ENCODE data around the gene WDPCP. TPM values are rescaled to one million over a fixed set of nuclear protein-coding genes. Genes with fewer than 3 reads are reported as not detected.

The WDPCP gene
- total and polyA plus RNA-seq, 2 of the 13 experiments (the other 11 are each of a cell fraction or from before 2014, with no cell fraction given) = 2.9 to 5.2 TPM

- TF ChIP-seq NFAT5 (CRISPR knock-in tag; IDR thresholded peaks at IDR 0.05) (no peak), FOXA3 (CRISPR knock-in tag; IDR thresholded peaks at IDR 0.05) (peak; percentile 96), ZNF335 (CRISPR knock-in tag; IDR thresholded peaks at IDR 0.05) (no peak), ZFY (CRISPR knock-in tag; IDR thresholded peaks at IDR 0.05) (no peak), ZNF614 (CRISPR knock-in tag; IDR thresholded peaks at IDR 0.05; ENCODE audit: borderline replicate concordance) (0 out of 2 replicates have a peak, but pooled peaks have one; percentile 44), ZFP90 (CRISPR knock-in tag; IDR thresholded peaks at IDR 0.05; ENCODE audit: borderline replicate concordance) (no peak), HNF4G (IDR thresholded peaks at IDR 0.05; ENCODE audit: borderline replicate concordance, low read depth, low read length) (no peak), HNF4G (CRISPR knock-in tag; IDR thresholded peaks at IDR 0.05; ENCODE audit: borderline replicate concordance, low read depth) (no peak), PTBP1 (IDR thresholded peaks at IDR 0.05; ENCODE audit: low read depth, low read length, poor library complexity, severe bottlenecking) (no peak), ZFP36L2 (CRISPR knock-in tag; IDR thresholded peaks at IDR 0.05) (no peak), DNMT3B (CRISPR knock-in tag; conservative IDR thresholded peaks at IDR 0.05) (no peak), ZNF766 (CRISPR knock-in tag; IDR thresholded peaks at IDR 0.05; ENCODE audit: borderline replicate concordance) (no peak), ATF7 (IDR thresholded peaks at IDR 0.05) (no peak), ATF7 (CRISPR knock-in tag; IDR thresholded peaks at IDR 0.05) (no peak), RFX3 (CRISPR knock-in tag; IDR thresholded peaks at IDR 0.05) (peak; percentile 29; the same call in 1 of the 2 replicates), POLR2A (IDR thresholded peaks at IDR 0.05; ENCODE audit: insufficient read depth in 1 of 2, low read depth in 2 of 2, low read length in 2 of 2) (no peak), GFI1 (CRISPR knock-in tag; IDR thresholded peaks at IDR 0.05; ENCODE audit: borderline replicate concordance) (no peak), ISX (CRISPR knock-in tag; conservative IDR thresholded peaks at IDR 0.05) (no peak), ZBTB1 (CRISPR knock-in tag; IDR thresholded peaks at IDR 0.05; ENCODE audit: borderline replicate concordance) (no peak), ZBTB7B (CRISPR knock-in tag; IDR thresholded peaks at IDR 0.05) (no peak), ZNF33A (CRISPR knock-in tag; IDR thresholded peaks at IDR 0.05; ENCODE audit: borderline replicate concordance) (no peak), TAF15 (IDR thresholded peaks at IDR 0.05; ENCODE audit: low read depth, low read length, poor library complexity, severe bottlenecking) (no peak)
- TF ChIP-seq, protein P1, sequence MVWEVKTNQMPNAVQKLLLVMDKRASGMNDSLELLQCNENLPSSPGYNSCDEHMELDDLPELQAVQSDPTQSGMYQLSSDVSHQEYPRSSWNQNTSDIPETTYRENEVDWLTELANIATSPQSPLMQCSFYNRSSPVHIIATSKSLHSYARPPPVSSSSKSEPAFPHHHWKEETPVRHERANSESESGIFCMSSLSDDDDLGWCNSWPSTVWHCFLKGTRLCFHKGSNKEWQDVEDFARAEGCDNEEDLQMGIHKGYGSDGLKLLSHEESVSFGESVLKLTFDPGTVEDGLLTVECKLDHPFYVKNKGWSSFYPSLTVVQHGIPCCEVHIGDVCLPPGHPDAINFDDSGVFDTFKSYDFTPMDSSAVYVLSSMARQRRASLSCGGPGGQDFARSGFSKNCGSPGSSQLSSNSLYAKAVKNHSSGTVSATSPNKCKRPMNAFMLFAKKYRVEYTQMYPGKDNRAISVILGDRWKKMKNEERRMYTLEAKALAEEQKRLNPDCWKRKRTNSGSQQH (CRISPR knock-in tag; IDR thresholded peaks at IDR 0.05; ENCODE audit: low read depth) = no peak
- TF ChIP-seq, protein P2, sequence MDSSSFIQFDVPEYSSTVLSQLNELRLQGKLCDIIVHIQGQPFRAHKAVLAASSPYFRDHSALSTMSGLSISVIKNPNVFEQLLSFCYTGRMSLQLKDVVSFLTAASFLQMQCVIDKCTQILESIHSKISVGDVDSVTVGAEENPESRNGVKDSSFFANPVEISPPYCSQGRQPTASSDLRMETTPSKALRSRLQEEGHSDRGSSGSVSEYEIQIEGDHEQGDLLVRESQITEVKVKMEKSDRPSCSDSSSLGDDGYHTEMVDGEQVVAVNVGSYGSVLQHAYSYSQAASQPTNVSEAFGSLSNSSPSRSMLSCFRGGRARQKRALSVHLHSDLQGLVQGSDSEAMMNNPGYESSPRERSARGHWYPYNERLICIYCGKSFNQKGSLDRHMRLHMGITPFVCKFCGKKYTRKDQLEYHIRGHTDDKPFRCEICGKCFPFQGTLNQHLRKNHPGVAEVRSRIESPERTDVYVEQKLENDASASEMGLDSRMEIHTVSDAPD (CRISPR knock-in tag; IDR thresholded peaks at IDR 0.05) = no peak
Observed at GRCh38 chr2:63194175-63194574, 394.1 kb downstream of the WDPCP start (continued).

All from HepG2 (cell line).